DMS114 treated with DMSO at 0.1 percent for 48 hours (cell line): ENCODE measurements around the gene DNAH8.

Experiments used
- DNase-seq: peaks from one replicate; lab custom pipeline; 2025; ENCODE audit not compliant: unreplicated experiment; lab: John Stamatoyannopoulos, UW

DNAH8 gene

GRCh38 chr6:39003492-39003891 is 288.4 kb downstream of the DNAH8 start:
- DNase-seq = no peak

- no peak for DNase-seq
Observed at GRCh38 chr6:39004801-39005200, 289.7 kb downstream of the DNAH8 start.

- no peak for DNase-seq
Observed at GRCh38 chr6:39005774-39006173, 290.7 kb downstream of the DNAH8 start.

- no peak for DNase-seq
Observed at GRCh38 chr6:39007575-39007974, 292.5 kb downstream of the DNAH8 start.

- no peak for DNase-seq
Observed at GRCh38 chr6:39008737-39009136, 293.6 kb downstream of the DNAH8 start.

- DNase-seq = no peak
Observed at GRCh38 chr6:39009476-39009875, 294.4 kb downstream of the DNAH8 start.

- DNase-seq = no peak
Observed at GRCh38 chr6:39016839-39017546, 301.9 kb downstream of the DNAH8 start.

GRCh38 chr6:39017547-39017880 is 302.4 kb downstream of the DNAH8 start:
- DNase-seq = no peak

GRCh38 chr6:39018103-39018502 is 303.0 kb downstream of the DNAH8 start:
- DNase-seq = no peak

- DNase-seq = no peak
Observed at GRCh38 chr6:39020136-39020535, 305.0 kb downstream of the DNAH8 start.

GRCh38 chr6:39021041-39021440 is 305.9 kb downstream of the DNAH8 start:
- DNase-seq = no peak

- no peak for DNase-seq
Observed at GRCh38 chr6:39021779-39022178, 306.7 kb downstream of the DNAH8 start.

GRCh38 chr6:39026175-39026574 is 311.1 kb downstream of the DNAH8 start:
- DNase-seq = no peak

GRCh38 chr6:39029156-39030011 is 314.3 kb downstream of the DNAH8 start:
- no peak for DNase-seq

GRCh38 chr6:39035681-39036080 is 320.6 kb downstream of the DNAH8 start:
- no peak for DNase-seq

- no peak for DNase-seq
Observed at GRCh38 chr6:39037082-39037508, 322.0 kb downstream of the DNAH8 start.

- DNase-seq = no peak
Observed at GRCh38 chr6:39037707-39038106, 322.6 kb downstream of the DNAH8 start.

- no peak for DNase-seq
Observed at GRCh38 chr6:39040080-39040673, 325.1 kb downstream of the DNAH8 start.

GRCh38 chr6:39041072-39041471 is 326.0 kb downstream of the DNAH8 start:
- DNase-seq = no peak

GRCh38 chr6:39043776-39044175 is 328.7 kb downstream of the DNAH8 start:
- no peak for DNase-seq

- DNase-seq = no peak
Observed at GRCh38 chr6:39044181-39044580, 329.1 kb downstream of the DNAH8 start.
